A673 (cell line): ENCODE data around the gene RNU6-7.

Experiments
- CTCF ChIP-seq: fragments of 300-800, 200-600 bp; sonication (generic); conservative IDR thresholded peaks from 2 replicates; pipeline ENCODE4 v1.5.1; 2017; ENCODE audit warnings: low read depth, mild to moderate bottlenecking, antibody characterized with exemption, low read length, moderate library complexity, mixed read lengths
- EZH2 ChIP-seq: fragments of 200-600 bp; sonication (generic); IDR thresholded peaks from 2 replicates; pipeline ENCODE4 v1.6.1; 2017; ENCODE audit warnings: borderline replicate concordance, low read depth, mild to moderate bottlenecking, mixed read lengths, antibody characterized with exemption, low read length; ENCODE audit not compliant: poor library complexity, severe bottlenecking

GRCh38 chr14:32171469-32171868, 30.4 kb upstream of the RNU6-7 start:
- no peak for TF ChIP-seq CTCF
- TF ChIP-seq EZH2, result no peak
